Gastroesophageal sphincter (tissue), 3 donors: ENCODE measurements around the gene KLK3.

Experiments used
- POLR2AphosphoS5 ChIP-seq: sonication (generic); formaldehyde crosslinking; IDR thresholded peaks from one replicate; pipeline ENCODE4 v1.6.1; 2017; ENCODE audit warnings: antibody characterized with exemption
- TF ChIP-seq, protein P1 (sequence below), 4 experiments: fragments of 200-600 bp in 2 of 4; fragments of 450-650 bp in 2 of 4; sonication (generic) in 1 of 4; IDR thresholded peaks; one replicate each; pipeline ENCODE4 v1.5.1; 2017 to 2019; ENCODE audit warnings: antibody characterized with exemption in 4 of 4, mild to moderate bottlenecking in 2 of 4, moderate library complexity in 2 of 4

DNA sequence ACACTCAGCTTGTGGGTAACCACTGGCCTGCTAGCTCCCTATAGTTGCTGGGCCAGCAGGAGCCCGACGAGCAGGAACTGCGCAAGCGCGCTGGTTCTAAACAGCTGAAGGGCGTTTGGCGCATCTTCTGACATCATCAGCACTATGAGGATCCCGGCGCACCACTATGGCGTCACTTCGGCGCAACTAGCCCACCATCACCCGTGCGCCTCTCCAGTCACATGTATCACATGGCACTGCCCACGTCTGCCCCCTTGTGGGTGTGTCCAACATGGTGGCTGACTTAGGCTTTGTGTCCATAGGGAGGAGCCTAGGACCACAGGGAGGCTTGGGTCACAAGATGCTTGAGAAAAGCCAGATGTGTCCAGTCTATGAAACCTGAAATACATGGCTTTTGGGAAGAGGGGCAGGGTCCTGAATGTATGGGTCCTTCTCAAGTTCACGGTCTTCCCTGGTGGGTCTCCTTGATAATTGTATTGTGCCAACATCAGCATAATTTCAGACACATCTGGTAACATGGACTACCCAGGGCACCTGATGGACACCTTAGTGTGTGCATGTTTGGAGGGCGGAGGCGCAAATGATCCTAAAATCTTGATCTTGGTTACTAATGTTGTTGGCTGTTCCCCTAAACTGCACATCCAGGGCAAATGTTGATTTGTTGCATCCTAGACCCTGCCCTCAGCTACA lies 38.5 kb downstream of the KLK3 start:
- TF ChIP-seq POLR2AphosphoS5, result no peak
- TF ChIP-seq, protein P1, sequence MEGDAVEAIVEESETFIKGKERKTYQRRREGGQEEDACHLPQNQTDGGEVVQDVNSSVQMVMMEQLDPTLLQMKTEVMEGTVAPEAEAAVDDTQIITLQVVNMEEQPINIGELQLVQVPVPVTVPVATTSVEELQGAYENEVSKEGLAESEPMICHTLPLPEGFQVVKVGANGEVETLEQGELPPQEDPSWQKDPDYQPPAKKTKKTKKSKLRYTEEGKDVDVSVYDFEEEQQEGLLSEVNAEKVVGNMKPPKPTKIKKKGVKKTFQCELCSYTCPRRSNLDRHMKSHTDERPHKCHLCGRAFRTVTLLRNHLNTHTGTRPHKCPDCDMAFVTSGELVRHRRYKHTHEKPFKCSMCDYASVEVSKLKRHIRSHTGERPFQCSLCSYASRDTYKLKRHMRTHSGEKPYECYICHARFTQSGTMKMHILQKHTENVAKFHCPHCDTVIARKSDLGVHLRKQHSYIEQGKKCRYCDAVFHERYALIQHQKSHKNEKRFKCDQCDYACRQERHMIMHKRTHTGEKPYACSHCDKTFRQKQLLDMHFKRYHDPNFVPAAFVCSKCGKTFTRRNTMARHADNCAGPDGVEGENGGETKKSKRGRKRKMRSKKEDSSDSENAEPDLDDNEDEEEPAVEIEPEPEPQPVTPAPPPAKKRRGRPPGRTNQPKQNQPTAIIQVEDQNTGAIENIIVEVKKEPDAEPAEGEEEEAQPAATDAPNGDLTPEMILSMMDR (IDR thresholded peaks at IDR 0.05), result no peak
